ENCODE data around the gene MVB12B.

The MVB12B gene

DNA sequence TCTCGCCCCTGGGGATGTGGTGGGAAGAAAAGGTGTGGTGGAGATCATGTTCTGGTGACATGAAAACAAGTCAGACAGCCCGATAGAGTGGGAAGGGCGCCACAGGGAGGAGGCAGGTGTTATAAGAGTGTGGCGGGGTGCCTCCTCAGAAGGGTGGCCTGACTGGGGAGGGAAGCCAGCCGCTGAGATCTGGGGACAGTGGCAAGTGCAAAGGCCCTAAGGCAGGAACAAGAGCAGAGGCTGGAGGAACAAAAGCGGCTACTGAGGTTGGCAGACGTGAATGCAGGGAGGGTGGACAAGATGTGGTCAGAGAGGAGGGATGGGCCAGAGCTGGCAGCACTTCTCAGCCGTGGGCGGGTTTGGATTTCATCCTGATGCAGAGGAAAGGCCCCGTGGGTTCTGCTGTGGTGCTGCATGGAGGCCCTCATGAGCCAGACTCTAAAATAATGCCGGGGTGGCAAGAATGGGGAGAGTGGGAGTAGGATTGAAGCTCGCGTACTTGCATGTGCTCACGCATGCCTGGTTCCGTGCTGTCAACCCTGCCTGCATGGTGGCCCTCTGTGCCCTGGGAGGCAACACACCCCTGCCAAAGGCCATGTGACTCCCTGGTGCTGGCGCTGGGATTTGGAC, 89.2 kb downstream of the MVB12B start:
- no peak for DNase-seq
- H3K18ac ChIP-seq (ENCODE audit: low read length): no peak overlapping the region
- no peak overlapping the region for H4K8ac ChIP-seq (ENCODE audit: low read depth, low read length)
- no peak overlapping the region for H3K4ac ChIP-seq (ENCODE audit: low read depth, low read length)
- no peak overlapping the region for H3K14ac ChIP-seq (ENCODE audit: low read length)
- H3K4me1 ChIP-seq (ENCODE audit: control insufficient read depth in 1 of 2, insufficient read depth in 2 of 2, low read length in 2 of 2): no peaks in the 10 kb centered on the region
- H2BK12ac ChIP-seq (ENCODE audit: low read length): no peak overlapping the region
- no peak overlapping the region for H3K27ac ChIP-seq (ENCODE audit: low read depth, low read length)
- no peak overlapping the region for H3K9ac ChIP-seq (ENCODE audit: low read length)
- no peaks in the 10 kb centered on the region for H3K79me1 ChIP-seq (ENCODE audit: low read length)
- peaks cover 0 to 2% of the 10 kb centered on the region in 2 experiments for H3K36me3 ChIP-seq (ENCODE audit: control insufficient read depth in 1 of 2, insufficient read depth in 2 of 2, low read length in 2 of 2)
- H3K9me3 ChIP-seq (ENCODE audit: insufficient read depth, low read depth, low read length): peaks cover 1% of the 10 kb centered on the region
- no peak overlapping the region for H3K4me3 ChIP-seq (ENCODE audit: low read depth, low read length)
- no peak overlapping the region for H4K91ac ChIP-seq (ENCODE audit: low read depth, low read length)
- no CpG with 5 or more reads among the region's 16 CpGs for WGBS (ENCODE audit: extremely low coverage, insufficient coverage, insufficient read length)
- no peak overlapping the region for H2BK120ac ChIP-seq (ENCODE audit: insufficient read depth, low read length, poor library complexity)
- H3K79me2 ChIP-seq (ENCODE audit: control insufficient read depth, insufficient read depth, low read length, poor library complexity): no peaks in the 10 kb centered on the region
- H2AK5ac ChIP-seq (ENCODE audit: low read length): no peak overlapping the region
- no peaks in the 10 kb centered on the region for H3K27me3 ChIP-seq (ENCODE audit: insufficient read depth, low read length)
- no peak overlapping the region for H3K23ac ChIP-seq (ENCODE audit: low read length)
- no peak overlapping the region for H4K12ac ChIP-seq (ENCODE audit: low read depth, low read length)
- no peak overlapping the region for H2AFZ ChIP-seq (ENCODE audit: insufficient read depth, low read length, poor library complexity)
- H2BK5ac ChIP-seq (ENCODE audit: low read depth, low read length, poor library complexity): no peak overlapping the region
- no peak overlapping the region for H3K4me2 ChIP-seq (ENCODE audit: low read length)

DNA sequence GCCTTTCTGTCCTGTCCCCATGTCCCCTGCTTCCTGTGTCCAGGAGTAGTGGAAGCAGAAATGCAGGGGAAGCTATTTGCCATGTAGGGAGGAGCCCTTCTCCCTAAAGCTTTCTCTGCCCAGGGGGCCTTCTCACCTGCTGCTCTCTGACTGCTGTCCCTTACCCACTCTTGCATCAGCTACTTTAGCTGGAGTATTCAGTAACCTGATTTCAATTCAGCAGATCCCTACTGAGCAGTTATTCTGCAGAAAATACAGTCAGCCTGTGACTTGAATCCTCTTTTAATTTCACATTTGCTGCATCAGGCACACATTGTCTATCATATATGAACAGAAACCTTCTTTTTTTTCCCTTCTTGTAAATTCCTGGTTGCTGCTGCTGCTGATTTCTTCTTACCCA, 90.4 kb downstream of the MVB12B start:
- Histone ChIP-seq H4K12ac (ENCODE audit: low read depth, low read length) (no peak overlapping the region), H4K8ac (ENCODE audit: low read depth, low read length) (no peak overlapping the region), H3K4ac (ENCODE audit: low read depth, low read length) (no peak overlapping the region), H3K79me2 (ENCODE audit: control insufficient read depth, insufficient read depth, low read length, poor library complexity) (no peaks in the 10 kb centered on the region), H3K27ac (ENCODE audit: low read depth, low read length) (no peak overlapping the region), H3K9me3 (ENCODE audit: insufficient read depth, low read depth, low read length) (peaks cover 4% of the 10 kb centered on the region), H2BK12ac (ENCODE audit: low read length) (no peak overlapping the region), H3K9ac (ENCODE audit: low read length) (no peak overlapping the region), H4K91ac (ENCODE audit: low read depth, low read length) (no peak overlapping the region), H2BK120ac (ENCODE audit: insufficient read depth, low read length, poor library complexity) (no peak overlapping the region), H3K14ac (ENCODE audit: low read length) (no peak overlapping the region), H2AK5ac (ENCODE audit: low read length) (no peak overlapping the region), H3K36me3 (ENCODE audit: control insufficient read depth in 1 of 2, insufficient read depth in 2 of 2, low read length in 2 of 2) (peaks cover 6 to 10% of the 10 kb centered on the region in 2 experiments), H2AFZ (ENCODE audit: insufficient read depth, low read length, poor library complexity) (no peak overlapping the region), H3K18ac (ENCODE audit: low read length) (no peak overlapping the region), H2BK5ac (ENCODE audit: low read depth, low read length, poor library complexity) (no peak overlapping the region), H3K23ac (ENCODE audit: low read length) (no peak overlapping the region), H3K4me3 (ENCODE audit: low read depth, low read length) (no peak overlapping the region), H3K79me1 (ENCODE audit: low read length) (no peaks in the 10 kb centered on the region), H3K4me1 (ENCODE audit: control insufficient read depth in 1 of 2, insufficient read depth in 2 of 2, low read length in 2 of 2) (no peaks in the 10 kb centered on the region), H3K27me3 (ENCODE audit: insufficient read depth, low read length) (no peaks in the 10 kb centered on the region), H3K4me2 (ENCODE audit: low read length) (no peak overlapping the region)
- no peak for DNase-seq

DNA sequence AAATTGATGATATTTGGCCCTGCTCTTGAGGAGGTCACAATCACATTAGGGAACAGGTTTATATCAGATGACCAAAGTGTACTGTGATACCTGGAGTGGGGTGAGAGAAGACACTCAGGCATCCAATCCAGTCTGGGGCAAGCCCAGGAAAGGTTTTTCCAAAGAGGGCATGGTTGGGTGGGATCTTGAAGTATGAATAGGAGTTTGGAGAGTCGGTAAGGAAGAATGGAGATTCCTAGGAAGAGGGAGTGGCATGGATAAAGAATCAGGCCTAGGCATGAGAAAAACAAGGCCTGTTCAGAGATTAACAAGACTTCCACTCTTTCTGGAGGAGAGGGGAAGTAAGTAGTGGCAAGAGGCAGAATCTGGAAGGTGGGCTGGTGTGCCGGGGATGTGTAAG, 91.1 kb downstream of the MVB12B start:
- no peak overlapping the region for H2BK12ac ChIP-seq (ENCODE audit: low read length)
- no CpG with 5 or more reads among the region's 2 CpGs for WGBS (ENCODE audit: extremely low coverage, insufficient coverage, insufficient read length)
- H2BK5ac ChIP-seq (ENCODE audit: low read depth, low read length, poor library complexity): no peak overlapping the region
- peaks cover 4% of the 10 kb centered on the region for H3K9me3 ChIP-seq (ENCODE audit: insufficient read depth, low read depth, low read length)
- no peak overlapping the region for H3K18ac ChIP-seq (ENCODE audit: low read length)
- H4K12ac ChIP-seq (ENCODE audit: low read depth, low read length): no peak overlapping the region
- no peak overlapping the region for H3K23ac ChIP-seq (ENCODE audit: low read length)
- no peak overlapping the region for H4K8ac ChIP-seq (ENCODE audit: low read depth, low read length)
- no peak overlapping the region for H4K91ac ChIP-seq (ENCODE audit: low read depth, low read length)
- H3K79me2 ChIP-seq (ENCODE audit: control insufficient read depth, insufficient read depth, low read length, poor library complexity): no peaks in the 10 kb centered on the region
- no peak overlapping the region for H3K14ac ChIP-seq (ENCODE audit: low read length)
- no peak overlapping the region for H3K27ac ChIP-seq (ENCODE audit: low read depth, low read length)
- H3K36me3 ChIP-seq (ENCODE audit: control insufficient read depth in 1 of 2, insufficient read depth in 2 of 2, low read length in 2 of 2): peaks cover 11 to 12% of the 10 kb centered on the region in 2 experiments
- H2AFZ ChIP-seq (ENCODE audit: insufficient read depth, low read length, poor library complexity): no peak overlapping the region
- H3K4me2 ChIP-seq (ENCODE audit: low read length): no peak overlapping the region
- DNase-seq: no peak
- no peak overlapping the region for H3K4ac ChIP-seq (ENCODE audit: low read depth, low read length)
- H3K27me3 ChIP-seq (ENCODE audit: insufficient read depth, low read length): no peaks in the 10 kb centered on the region
- no peaks in the 10 kb centered on the region for H3K79me1 ChIP-seq (ENCODE audit: low read length)
- H3K4me1 ChIP-seq (ENCODE audit: control insufficient read depth in 1 of 2, insufficient read depth in 2 of 2, low read length in 2 of 2): no peaks in the 10 kb centered on the region
- no peak overlapping the region for H2BK120ac ChIP-seq (ENCODE audit: insufficient read depth, low read length, poor library complexity)
- no peak overlapping the region for H3K4me3 ChIP-seq (ENCODE audit: low read depth, low read length)
- H3K9ac ChIP-seq (ENCODE audit: low read length): no peak overlapping the region
- no peak overlapping the region for H2AK5ac ChIP-seq (ENCODE audit: low read length)

DNA sequence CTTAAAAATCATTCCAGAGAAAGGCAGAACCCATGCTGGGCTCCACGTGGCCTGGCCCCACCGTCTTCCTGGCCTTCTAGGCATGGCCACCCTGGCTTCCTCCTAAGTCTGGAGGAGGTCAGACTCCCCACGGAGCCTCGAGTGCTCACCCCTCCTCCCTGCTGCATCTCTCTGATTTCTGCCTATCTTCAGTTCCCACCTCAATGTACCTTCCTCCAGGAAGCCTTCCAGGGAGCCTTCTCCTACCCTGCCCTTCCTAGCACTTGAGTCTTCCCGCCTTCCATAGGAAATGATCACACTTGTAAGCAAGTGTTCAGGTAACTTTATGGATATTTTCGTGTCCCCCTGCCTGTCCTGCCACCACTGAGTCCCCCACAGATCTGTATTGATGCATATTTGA, 92.0 kb downstream of the MVB12B start:
- Histone ChIP-seq H3K14ac (ENCODE audit: low read length) (no peak overlapping the region), H3K18ac (ENCODE audit: low read length) (no peak overlapping the region), H2BK5ac (ENCODE audit: low read depth, low read length, poor library complexity) (no peak overlapping the region), H3K4me1 (ENCODE audit: control insufficient read depth in 1 of 2, insufficient read depth in 2 of 2, low read length in 2 of 2) (no peaks in the 10 kb centered on the region), H2AFZ (ENCODE audit: insufficient read depth, low read length, poor library complexity) (no peak overlapping the region), H3K4me3 (ENCODE audit: low read depth, low read length) (no peak overlapping the region), H3K4me2 (ENCODE audit: low read length) (no peak overlapping the region), H3K36me3 (ENCODE audit: control insufficient read depth in 1 of 2, insufficient read depth in 2 of 2, low read length in 2 of 2) (peaks cover 14 to 19% of the 10 kb centered on the region in 2 experiments), H3K27me3 (ENCODE audit: insufficient read depth, low read length) (no peaks in the 10 kb centered on the region), H3K9ac (ENCODE audit: low read length) (no peak overlapping the region), H3K9me3 (ENCODE audit: insufficient read depth, low read depth, low read length) (peaks cover 4% of the 10 kb centered on the region), H3K27ac (ENCODE audit: low read depth, low read length) (no peak overlapping the region), H3K79me2 (ENCODE audit: control insufficient read depth, insufficient read depth, low read length, poor library complexity) (no peaks in the 10 kb centered on the region), H3K23ac (ENCODE audit: low read length) (no peak overlapping the region), H2AK5ac (ENCODE audit: low read length) (no peak overlapping the region), H3K4ac (ENCODE audit: low read depth, low read length) (no peak overlapping the region), H4K12ac (ENCODE audit: low read depth, low read length) (no peak overlapping the region), H3K79me1 (ENCODE audit: low read length) (no peaks in the 10 kb centered on the region), H2BK120ac (ENCODE audit: insufficient read depth, low read length, poor library complexity) (no peak overlapping the region), H2BK12ac (ENCODE audit: low read length) (no peak overlapping the region), H4K8ac (ENCODE audit: low read depth, low read length) (no peak overlapping the region), H4K91ac (ENCODE audit: low read depth, low read length) (no peak overlapping the region)
- no peak for DNase-seq
- WGBS (ENCODE audit: extremely low coverage, insufficient coverage, insufficient read length): no CpG with 5 or more reads among the region's 6 CpGs
